Heart left ventricle (tissue), 13 donors: ENCODE data around the gene POT1.

Experiments used
- POLR2A ChIP-seq, 2 donors: fragments of 450-650 bp; IDR thresholded peaks; one replicate each; pipeline ENCODE4 v1.6.1; 2017; ENCODE audit warnings: antibody characterized with exemption in 2 of 2, mild to moderate bottlenecking in 2 of 2, moderate library complexity in 2 of 2
- TF ChIP-seq, protein P1 (sequence below), 12 donors: fragments of 200-600 bp; sonication (generic) in 4 of 12; IDR thresholded peaks; one replicate each; pipeline versions ENCODE4 v1.5.0 to v1.8.0; 2018 to 2022; ENCODE audit warnings: antibody characterized with exemption in 12 of 12, mild to moderate bottlenecking in 5 of 12
- donor health status: ischemic (EF 13 %, LVEDD 7.1; RV severe dilation, severe dysfunction).
- donor health status: DM: no; HTN: yes; CAD: no.
- donor health status: DM: no; HTN: no; CAD: no.
- donor health status: ischemic (EF 25% LVEDD 6.9; RV normal size, moderate dysfunction).
- donor health status: ischemic (EF 25% LVEDD 5.7; RV mildly dilated, moderate dysfunction).
- donor health status: ischemic (EF 35%, LVEDD 5.7; RV mildly dilated, moderate dysfunction).
- donor health status: nonischemic (EF 11% LVEDD 7.7; RV severe dilation, severe dysfunction).
- donor health status: DM: yes; HTN: yes; CAD: no.
- donor health status: PGD.
- donor health status: ischemic (EF 29% LVEDD 5.4; RV normal size, mild dysfunction).
- donor health status: nonischemic (EF 23%, LVEDD 6.1; RV moderate dilation, normal function).

DNA sequence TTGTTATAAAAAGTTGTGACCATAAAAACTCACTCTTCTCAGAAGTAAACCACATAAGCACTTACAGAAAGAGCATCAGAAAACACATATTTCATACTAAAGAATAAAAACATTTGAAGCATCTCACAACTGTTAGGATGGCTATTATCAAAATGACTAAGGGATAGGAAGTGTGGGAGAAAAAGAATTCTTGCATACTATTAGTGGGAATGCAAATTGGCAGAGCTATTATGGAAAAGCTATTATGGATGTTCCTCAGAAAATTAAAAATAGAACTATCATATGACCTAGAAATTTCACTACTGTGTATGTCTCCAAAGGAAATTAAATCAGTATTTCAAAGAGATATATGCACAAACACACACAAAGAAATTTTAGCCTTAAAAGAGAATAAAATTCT is 25.2 kb upstream of the POT1 start:
- no peak for TF ChIP-seq POLR2A (IDR thresholded peaks at IDR 0.05)
- TF ChIP-seq, protein P1, sequence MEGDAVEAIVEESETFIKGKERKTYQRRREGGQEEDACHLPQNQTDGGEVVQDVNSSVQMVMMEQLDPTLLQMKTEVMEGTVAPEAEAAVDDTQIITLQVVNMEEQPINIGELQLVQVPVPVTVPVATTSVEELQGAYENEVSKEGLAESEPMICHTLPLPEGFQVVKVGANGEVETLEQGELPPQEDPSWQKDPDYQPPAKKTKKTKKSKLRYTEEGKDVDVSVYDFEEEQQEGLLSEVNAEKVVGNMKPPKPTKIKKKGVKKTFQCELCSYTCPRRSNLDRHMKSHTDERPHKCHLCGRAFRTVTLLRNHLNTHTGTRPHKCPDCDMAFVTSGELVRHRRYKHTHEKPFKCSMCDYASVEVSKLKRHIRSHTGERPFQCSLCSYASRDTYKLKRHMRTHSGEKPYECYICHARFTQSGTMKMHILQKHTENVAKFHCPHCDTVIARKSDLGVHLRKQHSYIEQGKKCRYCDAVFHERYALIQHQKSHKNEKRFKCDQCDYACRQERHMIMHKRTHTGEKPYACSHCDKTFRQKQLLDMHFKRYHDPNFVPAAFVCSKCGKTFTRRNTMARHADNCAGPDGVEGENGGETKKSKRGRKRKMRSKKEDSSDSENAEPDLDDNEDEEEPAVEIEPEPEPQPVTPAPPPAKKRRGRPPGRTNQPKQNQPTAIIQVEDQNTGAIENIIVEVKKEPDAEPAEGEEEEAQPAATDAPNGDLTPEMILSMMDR (IDR thresholded peaks at IDR 0.05) = no peak
